K562 (cell line): ENCODE results near the gene CFAP221. TPM values are rescaled to one million over a fixed set of nuclear protein-coding genes. Genes with fewer than 3 reads are reported as not detected.
A peak's percentile ranks its signal among the peaks of the same experiment; 100 is the strongest.

ENCODE experiments used
- ATAC-seq: fragments of 200-7000 bp; cut with Tn5 transposase; 3 replicates; pipeline ENCODE4 v1.9.1; 2020; ENCODE audit warnings: moderate library complexity
- BruUV-seq: library from RNA; stranded (reverse); fragments of 400-500 nt; replicated peaks from 2 replicates; lab custom pipeline; 2021; lab: Mats Ljungman, UMichigan
- CTCF ChIA-PET: fragments of 300-600 bp; formaldehyde crosslinking; extraction: SDS; loops from one replicate; lab custom pipeline; 2021; ENCODE audit warnings: low intra/inter-chr PET ratio; lab: Yijun Ruan, JAX
- POLR2A ChIA-PET: fragments of 300-600, 350-650 bp; sonication (Branson Sonifier 250); formaldehyde crosslinking; extraction: SDS; loops from one replicate; lab custom pipeline; 2021; ENCODE audit warnings: antibody characterized with exemption, inconsistent platforms; lab: Yijun Ruan, JAX
- DNase-seq, 4 experiments: peaks; one replicate each; pipeline versions ENCODE4 v3.0.0 to v3.0.0-alpha.2; 2011 to 2018; ENCODE audit warnings: low spot score in 3 of 4, mixed read lengths in 3 of 4; ENCODE audit errors: extremely low read depth in 1 of 4
- FAIRE-seq: peaks from 2 replicates; lab custom pipeline; 2011; peaks lifted over from hg19 to GRCh38; lab: Jason Lieb, UNC
- H2AFZ ChIP-seq: 2 replicates; pipeline ENCODE4 v1.6.0; 2011; ENCODE audit warnings: low read depth, low read length, control low read depth, inconsistent platforms
- H3K27ac ChIP-seq: fragments of 200-600 bp; 3 replicates; pipeline ENCODE4 v1.8.0; 2011; ENCODE audit warnings: low read depth, mild to moderate bottlenecking, control low read depth, inconsistent platforms, low read length, moderate library complexity, mixed read lengths; ENCODE audit errors: extremely low read depth
- H3K27me3 ChIP-seq, 2 experiments: fragments of 300-600 bp in 1 of 2; 2 replicates in 1 of 2; 3 replicates in 1 of 2; pipeline versions ENCODE4 v1.6.0 to v1.8.0; 2011; ENCODE audit warnings: inconsistent platforms in 2 of 2, low read length in 2 of 2, mild to moderate bottlenecking in 1 of 2, mixed read lengths in 1 of 2, moderate library complexity in 1 of 2; ENCODE audit not compliant: control insufficient read depth in 2 of 2, insufficient read depth in 2 of 2
- H3K36me3 ChIP-seq: fragments of 300-600 bp; 3 replicates; pipeline ENCODE4 v1.8.0; 2011; ENCODE audit warnings: mild to moderate bottlenecking, low read length, inconsistent platforms; ENCODE audit not compliant: control insufficient read depth, insufficient read depth
- H3K4me1 ChIP-seq, 2 experiments: fragments of 200-600 bp in 1 of 2; replicated peaks in 1 of 2; 2 replicates in 1 of 2; 3 replicates in 1 of 2; pipeline versions ENCODE4 v1.5.1 to v1.8.0; 2011; ENCODE audit warnings: inconsistent platforms in 2 of 2, low read length in 2 of 2, mild to moderate bottlenecking in 1 of 2, mixed read lengths in 1 of 2, moderate library complexity in 1 of 2; ENCODE audit not compliant: control insufficient read depth in 2 of 2, insufficient read depth in 2 of 2
- H3K4me2 ChIP-seq: 2 replicates; pipeline ENCODE4 v1.6.1; 2011; ENCODE audit warnings: low read length, control low read depth, inconsistent platforms, mixed read lengths; ENCODE audit not compliant: insufficient read depth
- H3K4me3 ChIP-seq: fragments of 200-600 bp; sonication (generic), shearing (Covaris generic); 2 replicates; pipeline ENCODE4 v1.5.1; 2016; ENCODE audit warnings: control low read depth, inconsistent platforms
- H3K79me2 ChIP-seq: fragments of 200-600 bp; 3 replicates; pipeline ENCODE4 v1.8.0; 2011; ENCODE audit warnings: low read length, inconsistent platforms; ENCODE audit not compliant: control insufficient read depth, insufficient read depth
- H3K9ac ChIP-seq, 2 experiments: 2 replicates each; pipeline versions ENCODE4 v1.6.0 to v1.6.1; 2011; ENCODE audit warnings: low read depth in 2 of 2, low read length in 2 of 2, control low read depth in 1 of 2, inconsistent platforms in 1 of 2, mild to moderate bottlenecking in 1 of 2, mixed read lengths in 1 of 2; ENCODE audit not compliant: insufficient read depth in 1 of 2
- H3K9me1 ChIP-seq: one replicate; pipeline ENCODE4 v1.6.0; 2011; ENCODE audit warnings: inconsistent platforms, mild to moderate bottlenecking, low read length, moderate library complexity; ENCODE audit not compliant: control insufficient read depth, insufficient read depth
- H3K9me3 ChIP-seq: replicated peaks from 2 replicates; pipeline ENCODE4 v1.5.1; 2011; ENCODE audit warnings: low read depth, low read length, inconsistent platforms; ENCODE audit not compliant: control insufficient read depth, insufficient read depth
- H4K20me1 ChIP-seq: replicated peaks from 2 replicates; pipeline ENCODE4 v1.6.1; 2011; ENCODE audit warnings: low read length, inconsistent platforms, mixed read lengths; ENCODE audit not compliant: control insufficient read depth, insufficient read depth
- NCOA1 ChIP-seq: fragments of 450-650 bp; IDR thresholded peaks from 2 replicates; pipeline ENCODE4 v1.6.1; 2016; ENCODE audit warnings: low read depth
- RAD21 ChIP-seq, 2 experiments: fragments of 250-450 bp in 1 of 2; fragments of 450-650 bp in 1 of 2; sonication (Bioruptor Pico) in 1 of 2; formaldehyde crosslinking in 1 of 2; IDR thresholded peaks in 1 of 2; conservative IDR thresholded peaks in 1 of 2; 2 replicates each; pipeline versions ENCODE4 v1.4.0 to v1.8.0; 2020 to 2022; ENCODE audit warnings: mild to moderate bottlenecking in 2 of 2, moderate library complexity in 1 of 2
- WGBS: fragments of 100-300 bp; shearing (Covaris generic); methylation state at CpG from one replicate; pipeline ENCODE4 v1.1.6; 2016; ENCODE audit warnings: low coverage, mixed read lengths; ENCODE audit not compliant: insufficient coverage; ENCODE audit errors: missing lambda C conversion rate; 5-methylcytosine and 5-hydroxymethylcytosine counted together
- in situ Hi-C: fragments of 300-500 bp; cut with MboI; formaldehyde crosslinking; loops from 4 replicates; pipeline ENCODE4 v1.15.0; 2018; ENCODE audit warnings: inconsistent platforms, mixed read lengths
- intact Hi-C: fragments of 100-400 bp; cut with micrococcal nuclease; formaldehyde crosslinking; loops from 2 replicates; pipeline ENCODE4 v1.14.2; 2022
- polyA plus RNA-seq, 8 experiments: library from polyadenylated mRNA; depleted of rRNA in 4 of 8; stranded (reverse) in 5 of 8; unstranded in 3 of 8; fragments of >200 nt; fragmentation: Nextera tagmentation in 2 of 8; fragmentation: Illumina TruSeq in 1 of 8; extraction: Ambion mirVana in 2 of 8; extraction: Trizol in 1 of 8; gene quantifications; 2 replicates each; pipeline versions ENCODE4 v1.2.1 to v1.2.3, GENCODE V29; 2011 to 2014; ENCODE audit warnings: inconsistent platforms in 1 of 8, missing spikeins in 1 of 8
- total RNA-seq, 7 experiments: library from RNA; depleted of rRNA in 6 of 7; stranded (reverse); fragments of >200 nt in 6 of 7; fragmentation: Illumina TruSeq in 2 of 7; extraction: Trizol in 2 of 7; gene quantifications; 2 replicates each; pipeline versions ENCODE4 v1.2.1 to v1.2.3, GENCODE V29; 2011 to 2021; ENCODE audit warnings: low replicate concordance in 1 of 7
- TF ChIP-seq, protein P1 (sequence below), 2 experiments: fragments of 450-650 bp; formaldehyde crosslinking in 1 of 2; IDR thresholded peaks; 2 replicates each; pipeline versions ENCODE4 v1.4.0 to v1.6.1; 2014 to 2020; ENCODE audit warnings: mild to moderate bottlenecking in 2 of 2, borderline replicate concordance in 1 of 2, low read depth in 1 of 2
- TF ChIP-seq, protein P2 (sequence below), 3 experiments: IDR thresholded peaks in 2 of 3; conservative IDR thresholded peaks in 1 of 3; 2 replicates each; pipeline ENCODE4 v1.5.1; 2011 to 2012; ENCODE audit warnings: low read length in 3 of 3, mild to moderate bottlenecking in 3 of 3, control low read depth in 2 of 3, improper control_type of control experiment in 1 of 3, inconsistent platforms in 1 of 3, low read depth in 1 of 3, mixed read lengths in 1 of 3, moderate library complexity in 1 of 3; ENCODE audit not compliant: insufficient read depth in 2 of 3

The CFAP221 gene
- total and polyA plus RNA-seq, 9 of the 15 experiments (the other 6 are each of a cell fraction or from before 2014, with no cell fraction given): 0.09 to 1.4 (median 0.65) TPM

DNA sequence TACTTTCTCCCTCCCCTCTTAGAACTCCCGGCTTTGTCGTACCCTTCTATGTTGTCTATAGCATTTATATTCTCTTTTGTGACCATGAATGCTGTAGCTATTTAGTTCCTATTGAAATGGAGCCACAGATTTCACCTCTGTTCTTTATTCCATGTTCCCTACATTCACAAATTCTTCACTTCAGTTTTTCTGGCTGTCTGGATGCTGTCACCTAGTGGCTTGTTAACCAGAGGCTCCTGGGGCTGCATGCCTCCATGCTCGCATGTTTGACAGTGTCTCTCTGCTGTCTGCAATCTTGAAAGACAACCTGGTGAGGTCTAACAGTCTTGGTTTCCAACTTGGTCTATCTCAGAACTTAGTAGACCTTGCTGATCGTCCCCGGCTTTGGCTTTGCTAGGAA lies 48.2 kb downstream of the CFAP221 start:
- no TSS peak for BruUV-seq
- ATAC-seq (no peak), FAIRE-seq (no peak), DNase-seq (peak in 1 of 4 experiments; percentile 25)
- H2AFZ ChIP-seq: no peak overlapping the region
- no peak overlapping the region for H3K4me2 ChIP-seq
- H3K4me1 ChIP-seq: peaks cover 6 to 9% of the 10 kb centered on the region in 2 experiments; a peak in 3 of 5 replicates
- no peaks in the 10 kb centered on the region for H3K36me3 ChIP-seq
- in situ Hi-C loops: no loop called here
- intact Hi-C loops: loop anchor here (1.0 kb wide), 1 partner anchor 75 kb away; no protein-coding TSS in a partner anchor
- H3K27ac ChIP-seq: no peak overlapping the region
- no peak overlapping the region for H3K9ac ChIP-seq
- H3K79me2 ChIP-seq: no peaks in the 10 kb centered on the region
- H3K9me3 ChIP-seq: no peaks in the 10 kb centered on the region
- POLR2A ChIA-PET: no interaction called here
- WGBS: 3% methylated on average over 5 of the region's 5 CpGs
- no peaks in the 10 kb centered on the region; the same call in 1 of the 2 replicates for H4K20me1 ChIP-seq
- H3K4me3 ChIP-seq: no peak overlapping the region
- TF ChIP-seq, protein P1, sequence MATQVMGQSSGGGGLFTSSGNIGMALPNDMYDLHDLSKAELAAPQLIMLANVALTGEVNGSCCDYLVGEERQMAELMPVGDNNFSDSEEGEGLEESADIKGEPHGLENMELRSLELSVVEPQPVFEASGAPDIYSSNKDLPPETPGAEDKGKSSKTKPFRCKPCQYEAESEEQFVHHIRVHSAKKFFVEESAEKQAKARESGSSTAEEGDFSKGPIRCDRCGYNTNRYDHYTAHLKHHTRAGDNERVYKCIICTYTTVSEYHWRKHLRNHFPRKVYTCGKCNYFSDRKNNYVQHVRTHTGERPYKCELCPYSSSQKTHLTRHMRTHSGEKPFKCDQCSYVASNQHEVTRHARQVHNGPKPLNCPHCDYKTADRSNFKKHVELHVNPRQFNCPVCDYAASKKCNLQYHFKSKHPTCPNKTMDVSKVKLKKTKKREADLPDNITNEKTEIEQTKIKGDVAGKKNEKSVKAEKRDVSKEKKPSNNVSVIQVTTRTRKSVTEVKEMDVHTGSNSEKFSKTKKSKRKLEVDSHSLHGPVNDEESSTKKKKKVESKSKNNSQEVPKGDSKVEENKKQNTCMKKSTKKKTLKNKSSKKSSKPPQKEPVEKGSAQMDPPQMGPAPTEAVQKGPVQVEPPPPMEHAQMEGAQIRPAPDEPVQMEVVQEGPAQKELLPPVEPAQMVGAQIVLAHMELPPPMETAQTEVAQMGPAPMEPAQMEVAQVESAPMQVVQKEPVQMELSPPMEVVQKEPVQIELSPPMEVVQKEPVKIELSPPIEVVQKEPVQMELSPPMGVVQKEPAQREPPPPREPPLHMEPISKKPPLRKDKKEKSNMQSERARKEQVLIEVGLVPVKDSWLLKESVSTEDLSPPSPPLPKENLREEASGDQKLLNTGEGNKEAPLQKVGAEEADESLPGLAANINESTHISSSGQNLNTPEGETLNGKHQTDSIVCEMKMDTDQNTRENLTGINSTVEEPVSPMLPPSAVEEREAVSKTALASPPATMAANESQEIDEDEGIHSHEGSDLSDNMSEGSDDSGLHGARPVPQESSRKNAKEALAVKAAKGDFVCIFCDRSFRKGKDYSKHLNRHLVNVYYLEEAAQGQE (IDR thresholded peaks at IDR 0.05; ENCODE audit: borderline replicate concordance): 0 out of 2 replicates have a peak, but pooled peaks have one; percentile 16
- TF ChIP-seq, protein P1 (CRISPR knock-in tag; IDR thresholded peaks at IDR 0.05; ENCODE audit: low read depth): no peak
- TF ChIP-seq RAD21 (CRISPR knock-in tag; conservative IDR thresholded peaks at IDR 0.05 in 1 of 2, IDR thresholded peaks at IDR 0.05 in 1 of 2) (peak in 1 of 2 experiments; percentile 51; a peak in 2 of 4 replicates), NCOA1 (no peak)
- TF ChIP-seq, protein P2, sequence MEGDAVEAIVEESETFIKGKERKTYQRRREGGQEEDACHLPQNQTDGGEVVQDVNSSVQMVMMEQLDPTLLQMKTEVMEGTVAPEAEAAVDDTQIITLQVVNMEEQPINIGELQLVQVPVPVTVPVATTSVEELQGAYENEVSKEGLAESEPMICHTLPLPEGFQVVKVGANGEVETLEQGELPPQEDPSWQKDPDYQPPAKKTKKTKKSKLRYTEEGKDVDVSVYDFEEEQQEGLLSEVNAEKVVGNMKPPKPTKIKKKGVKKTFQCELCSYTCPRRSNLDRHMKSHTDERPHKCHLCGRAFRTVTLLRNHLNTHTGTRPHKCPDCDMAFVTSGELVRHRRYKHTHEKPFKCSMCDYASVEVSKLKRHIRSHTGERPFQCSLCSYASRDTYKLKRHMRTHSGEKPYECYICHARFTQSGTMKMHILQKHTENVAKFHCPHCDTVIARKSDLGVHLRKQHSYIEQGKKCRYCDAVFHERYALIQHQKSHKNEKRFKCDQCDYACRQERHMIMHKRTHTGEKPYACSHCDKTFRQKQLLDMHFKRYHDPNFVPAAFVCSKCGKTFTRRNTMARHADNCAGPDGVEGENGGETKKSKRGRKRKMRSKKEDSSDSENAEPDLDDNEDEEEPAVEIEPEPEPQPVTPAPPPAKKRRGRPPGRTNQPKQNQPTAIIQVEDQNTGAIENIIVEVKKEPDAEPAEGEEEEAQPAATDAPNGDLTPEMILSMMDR (IDR thresholded peaks at IDR 0.05 in 2 of 3, conservative IDR thresholded peaks at IDR 0.05 in 1 of 3; ENCODE audit: insufficient read depth in 2 of 3, low read depth in 1 of 3, low read length in 3 of 3): peak; percentile 20 to 46 (median 21); a peak in 2 of 6 replicates
- CTCF ChIA-PET: no interaction called here
- H3K27me3 ChIP-seq: peaks cover 0 to 23% of the 10 kb centered on the region in 2 experiments; a peak in 2 of 5 replicates
- H3K9me1 ChIP-seq: no peaks in the 10 kb centered on the region
